ENCODE results near the gene BOK.

Gene BOK

GRCh38 chr2:241607162-241607885 is 48.8 kb downstream of the BOK start:
- DNase-seq = no peak

GRCh38 chr2:241608881-241609280 is 50.3 kb downstream of the BOK start:
- no peak for DNase-seq

GRCh38 chr2:241609859-241610793 is 51.6 kb downstream of the BOK start:
- DNase-seq = peak; percentile 88

GRCh38 chr2:241611062-241611461 is 52.5 kb downstream of the BOK start:
- DNase-seq = no peak

GRCh38 chr2:241612156-241613016 is 53.8 kb downstream of the BOK start:
- DNase-seq = no peak

- no peak for DNase-seq
Measured at GRCh38 chr2:241613017-241613780, 54.7 kb downstream of the BOK start.

GRCh38 chr2:241615041-241615440 is 56.5 kb downstream of the BOK start:
- no peak for DNase-seq

- DNase-seq = no peak
Measured at GRCh38 chr2:241615522-241616052, 57.0 kb downstream of the BOK start.

- DNase-seq = no peak
Measured at GRCh38 chr2:241616168-241617125, 57.9 kb downstream of the BOK start.

GRCh38 chr2:241617431-241618154 is 59.0 kb downstream of the BOK start:
- DNase-seq = no peak

GRCh38 chr2:241618296-241618805 is 59.8 kb downstream of the BOK start:
- no peak for DNase-seq

GRCh38 chr2:241618829-241619228 is 60.3 kb downstream of the BOK start:
- no peak for DNase-seq

GRCh38 chr2:241619597-241620418 is 61.3 kb downstream of the BOK start:
- no peak for DNase-seq

GRCh38 chr2:241620419-241620769 is 61.8 kb downstream of the BOK start:
- DNase-seq = peak; percentile 17

All from EL (cell line).